EL (cell line): Measurements from ENCODE around the gene LDB2.
"Not testable (repeated sequence)": the region's sequence is repeated elsewhere in the genome, so short reads cannot be mapped to it uniquely, and the experiment has no call there.

Experiments used
- DNase-seq: peaks from one replicate; pipeline ENCODE4 v3.0.0-alpha.2; 2016

The LDB2 gene

DNA sequence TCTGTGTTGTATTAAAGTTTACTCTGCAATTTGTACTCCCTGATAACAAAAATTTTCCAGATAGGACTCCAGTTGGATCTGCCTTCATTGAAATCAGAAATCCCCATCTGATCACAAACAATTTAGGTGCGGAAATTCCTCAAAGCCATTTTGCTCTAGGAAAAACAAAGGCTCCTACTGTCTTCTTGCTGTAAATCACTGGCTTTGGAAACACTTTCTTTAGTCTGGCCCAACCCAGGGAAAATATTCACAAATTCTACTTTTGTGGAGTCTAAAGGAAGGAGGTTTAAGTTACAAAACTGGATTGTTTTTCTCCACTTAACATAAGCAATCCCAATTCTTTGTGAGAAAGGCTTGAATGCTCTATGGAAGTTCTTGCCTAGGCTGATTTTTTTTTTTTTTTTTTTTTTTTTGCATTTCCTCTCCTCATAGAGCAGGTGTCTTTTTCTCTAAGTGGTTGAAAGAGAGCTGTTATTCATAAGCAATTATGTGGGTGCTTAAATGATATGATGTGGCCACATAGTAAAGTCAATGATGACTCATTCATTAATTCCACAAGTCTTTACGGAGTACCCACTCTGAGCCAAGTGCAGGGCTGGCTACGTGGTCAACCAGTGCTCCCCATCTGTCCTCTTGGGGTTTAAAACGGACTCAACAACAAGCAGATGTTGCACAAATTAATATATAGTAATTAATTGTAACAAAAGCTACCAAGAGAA lies 261.4 kb downstream of the LDB2 start:
- peak; percentile 32 for DNase-seq

DNA sequence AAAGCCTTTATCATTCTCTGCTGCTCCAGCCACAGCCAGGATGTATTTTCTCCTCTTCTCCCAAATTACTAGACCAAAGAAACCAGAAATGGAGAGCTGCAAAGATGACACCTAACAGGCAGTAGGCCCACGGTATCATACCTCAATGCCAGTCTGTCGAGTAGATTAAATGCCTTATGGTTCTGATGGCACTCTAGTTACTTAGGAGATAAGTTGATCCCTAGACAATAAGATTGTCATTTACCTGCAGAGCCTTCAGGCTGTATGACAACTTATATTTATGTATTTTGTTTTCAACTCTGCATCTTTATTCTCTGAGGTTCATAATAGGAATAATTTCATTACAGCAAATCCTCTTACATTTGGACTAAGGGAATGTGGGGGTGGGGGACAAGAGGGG lies 262.1 kb downstream of the LDB2 start:
- DNase-seq, result no peak

DNA sequence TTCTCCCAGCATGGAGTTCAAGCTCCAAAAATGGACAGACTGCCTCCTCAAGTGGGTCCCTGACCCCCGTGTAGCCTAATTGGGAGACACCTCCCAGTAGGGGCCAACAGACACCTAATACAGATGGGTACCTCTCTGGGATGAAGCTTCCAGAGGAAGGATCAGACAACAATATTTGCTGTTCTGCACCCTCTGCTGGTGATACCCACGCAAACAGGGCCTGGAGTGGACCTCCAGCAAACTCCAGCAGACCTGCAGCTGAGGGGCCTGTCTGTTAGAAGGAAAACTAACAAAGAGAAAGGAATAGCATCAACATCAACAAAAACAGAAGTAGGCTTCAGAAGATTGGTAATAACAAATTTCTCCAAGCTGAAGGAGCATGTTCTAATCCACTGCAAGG lies 269.2 kb downstream of the LDB2 start:
- not testable (repeated sequence) for DNase-seq

DNA sequence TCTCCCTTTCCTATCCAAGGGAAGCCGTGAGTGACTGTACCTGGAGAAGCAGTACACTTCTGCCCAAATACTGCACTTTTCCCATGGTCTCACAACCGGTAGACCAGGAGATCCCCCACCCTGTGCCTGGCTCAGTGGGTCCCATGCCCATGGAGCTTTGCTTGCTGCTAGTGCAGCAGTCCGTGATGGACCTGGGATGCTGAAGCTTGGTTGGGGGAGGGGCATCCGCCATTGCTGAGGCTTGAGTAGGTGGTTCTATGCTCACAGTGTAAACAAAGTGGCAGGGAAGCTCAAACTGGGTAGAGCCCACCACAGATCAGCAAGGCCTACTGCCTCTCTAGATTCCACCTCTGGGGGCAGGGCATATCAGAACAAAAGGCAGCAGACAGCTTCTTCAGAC lies 269.6 kb downstream of the LDB2 start:
- not testable (repeated sequence) for DNase-seq

DNA sequence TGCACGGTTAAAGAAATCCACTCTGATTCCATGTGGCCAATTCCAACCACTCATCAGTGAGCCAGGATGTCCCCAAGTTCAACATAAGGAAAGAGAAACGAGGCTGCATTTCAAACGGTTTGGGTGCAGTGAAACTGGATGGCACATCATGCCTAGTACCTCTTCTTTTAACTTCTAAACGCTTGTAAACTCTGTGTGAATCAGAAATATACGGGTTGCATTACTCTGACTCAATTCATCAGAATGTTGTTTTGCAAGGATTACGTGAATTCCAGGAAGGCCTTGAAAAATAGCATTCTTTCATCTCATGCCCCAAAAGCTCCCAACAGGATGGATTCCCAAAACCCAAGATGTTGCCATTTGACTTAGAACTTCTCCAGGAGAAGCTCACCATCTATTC lies 270.4 kb downstream of the LDB2 start:
- peak; percentile 93 for DNase-seq

DNA sequence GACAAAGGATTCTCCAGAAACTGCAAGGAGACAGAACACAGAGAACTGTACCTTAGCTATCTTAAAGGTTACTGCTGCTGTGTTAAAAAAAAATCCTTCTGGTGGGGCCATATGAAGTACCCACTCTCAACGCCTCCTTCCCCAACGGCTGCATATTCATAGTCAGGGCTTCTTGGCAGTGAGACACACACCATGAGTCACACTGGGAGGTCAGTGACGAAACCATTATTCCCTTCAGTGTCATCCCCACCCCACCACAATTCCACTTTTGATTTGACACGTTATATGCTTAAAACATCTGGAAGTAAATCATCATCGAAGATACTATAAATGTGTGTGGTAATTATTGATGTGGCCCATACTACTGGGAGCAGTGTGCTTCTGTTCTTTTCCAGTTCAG lies 271.5 kb downstream of the LDB2 start:
- DNase-seq, result peak; percentile 94

DNA sequence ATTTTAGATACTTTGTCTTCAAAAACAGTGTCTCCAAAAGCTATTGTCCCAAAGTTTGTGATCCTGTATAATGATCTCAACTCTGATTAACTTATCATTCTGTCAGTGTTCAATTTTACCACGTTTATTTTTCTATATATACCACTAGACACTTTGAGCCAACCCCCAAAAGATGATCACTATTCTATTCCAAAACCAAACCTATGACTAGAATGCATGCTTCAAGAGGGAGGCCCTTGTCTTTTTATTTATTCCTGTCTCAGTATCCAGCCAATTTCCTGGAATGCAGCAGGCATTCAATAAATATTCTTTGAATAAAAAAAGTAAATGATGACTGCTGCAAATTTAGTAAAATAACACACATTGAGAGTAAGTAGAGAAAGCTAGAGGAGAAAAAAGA lies 275.6 kb downstream of the LDB2 start:
- DNase-seq, result no peak

DNA sequence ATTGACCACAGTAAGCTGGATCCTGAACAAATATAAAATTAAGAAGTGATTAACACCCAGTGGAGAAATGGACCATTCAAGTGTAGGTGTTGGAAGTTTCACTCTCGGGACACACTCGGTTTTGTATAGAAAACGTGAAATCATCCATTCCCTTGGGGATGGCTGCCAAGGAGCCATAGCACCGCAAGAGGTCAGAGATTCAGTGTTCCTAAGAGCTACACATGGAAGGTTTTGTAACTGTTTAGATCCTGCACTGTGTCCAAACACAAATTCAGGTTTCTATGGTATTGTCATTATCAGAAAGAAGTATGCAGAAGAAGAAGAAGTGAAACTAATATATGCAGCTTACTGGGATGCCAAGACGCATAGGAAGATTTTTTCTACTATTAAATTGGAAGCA lies 281.0 kb downstream of the LDB2 start:
- DNase-seq, result no peak

DNA sequence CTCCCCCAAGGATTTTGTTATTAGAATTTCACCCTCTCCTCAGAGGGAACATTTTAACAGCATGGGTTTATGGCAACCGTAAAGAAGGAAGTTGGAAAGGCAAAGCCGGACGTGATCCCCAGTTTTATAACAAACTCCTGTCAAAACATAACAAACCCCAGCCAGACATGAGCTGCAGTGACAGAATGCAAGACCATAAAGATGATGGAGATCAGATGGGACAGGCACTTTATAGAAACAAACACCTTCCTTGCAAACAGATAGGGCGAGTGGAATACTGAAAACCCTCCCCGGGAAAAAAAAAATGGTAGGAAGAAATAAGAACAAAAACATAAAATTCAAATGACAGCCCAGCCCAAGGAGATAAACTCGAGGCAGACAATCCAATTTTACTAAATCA lies 281.4 kb downstream of the LDB2 start:
- DNase-seq, result no peak

DNA sequence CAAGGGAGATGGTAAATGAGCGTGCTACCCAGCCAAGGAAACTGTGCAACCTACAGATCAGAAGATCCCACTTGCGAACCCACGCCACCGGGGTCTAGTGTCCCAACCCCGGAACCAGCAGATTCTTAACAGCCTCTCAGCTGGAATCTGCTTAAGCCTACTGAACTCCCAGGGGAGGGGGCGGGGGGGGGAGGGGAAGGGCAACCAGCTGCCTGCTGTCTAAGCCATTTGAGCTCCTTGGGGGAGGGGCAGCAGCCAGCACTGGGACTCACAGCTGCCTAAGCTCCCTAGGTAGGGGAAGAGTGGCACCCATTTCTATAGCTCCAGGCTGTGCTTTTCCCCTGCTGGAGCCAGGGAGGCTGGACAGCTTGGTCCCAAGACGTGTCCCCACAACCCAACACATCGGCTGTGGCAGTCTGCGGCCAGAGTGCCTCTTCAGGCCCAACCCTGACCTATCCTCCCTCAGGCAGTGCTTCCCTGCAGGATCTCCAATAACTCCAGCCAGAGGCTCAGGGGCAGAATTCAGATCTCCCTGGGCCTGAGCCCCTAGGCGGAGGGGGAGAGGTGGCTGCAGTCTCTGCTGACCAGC lies 289.2 kb downstream of the LDB2 start:
- no peak for DNase-seq

DNA sequence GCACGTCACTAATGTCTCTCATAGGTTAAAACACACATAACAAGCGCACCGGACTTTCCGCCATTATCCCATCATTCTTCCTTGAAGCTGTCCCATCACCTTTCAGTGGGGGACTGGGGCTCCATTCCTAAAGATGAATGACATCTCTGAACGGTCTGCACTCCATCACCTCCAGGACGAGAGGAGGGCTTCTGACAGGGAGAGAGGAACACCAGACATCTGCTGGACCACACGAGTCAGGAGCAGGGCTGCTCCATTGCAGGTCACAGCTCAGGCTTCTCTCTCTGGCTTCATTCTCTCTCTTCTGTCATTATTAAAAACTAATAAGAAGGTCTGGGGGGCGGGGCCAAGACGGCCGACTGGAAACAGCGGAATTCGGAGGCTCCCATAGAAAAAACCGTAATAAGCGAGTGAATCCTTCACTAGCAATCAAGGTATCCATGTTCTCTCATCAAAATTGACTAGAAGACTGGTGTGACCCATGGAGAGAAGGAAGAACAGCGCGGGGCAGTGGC lies 289.8 kb downstream of the LDB2 start:
- no peak for DNase-seq

DNA sequence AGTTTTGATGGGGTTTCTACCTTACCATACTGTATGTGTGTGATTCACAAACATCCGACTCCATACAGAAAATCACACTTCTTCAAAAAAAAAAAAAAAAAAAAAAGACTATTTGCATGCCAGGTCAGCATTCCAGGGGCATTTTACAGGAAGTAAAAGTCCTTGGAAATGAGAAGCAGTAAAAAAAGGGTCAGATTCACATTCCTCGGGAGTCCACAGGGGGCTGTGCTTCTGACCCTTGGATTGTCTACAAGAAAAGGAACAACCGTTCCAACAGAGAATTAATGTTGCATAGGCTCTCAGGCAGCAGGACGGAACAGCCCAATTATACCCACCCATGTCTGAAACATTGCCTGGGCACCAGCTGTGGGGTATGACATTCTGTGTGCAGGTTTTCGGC lies 290.3 kb downstream of the LDB2 start:
- peak; percentile 62 for DNase-seq

DNA sequence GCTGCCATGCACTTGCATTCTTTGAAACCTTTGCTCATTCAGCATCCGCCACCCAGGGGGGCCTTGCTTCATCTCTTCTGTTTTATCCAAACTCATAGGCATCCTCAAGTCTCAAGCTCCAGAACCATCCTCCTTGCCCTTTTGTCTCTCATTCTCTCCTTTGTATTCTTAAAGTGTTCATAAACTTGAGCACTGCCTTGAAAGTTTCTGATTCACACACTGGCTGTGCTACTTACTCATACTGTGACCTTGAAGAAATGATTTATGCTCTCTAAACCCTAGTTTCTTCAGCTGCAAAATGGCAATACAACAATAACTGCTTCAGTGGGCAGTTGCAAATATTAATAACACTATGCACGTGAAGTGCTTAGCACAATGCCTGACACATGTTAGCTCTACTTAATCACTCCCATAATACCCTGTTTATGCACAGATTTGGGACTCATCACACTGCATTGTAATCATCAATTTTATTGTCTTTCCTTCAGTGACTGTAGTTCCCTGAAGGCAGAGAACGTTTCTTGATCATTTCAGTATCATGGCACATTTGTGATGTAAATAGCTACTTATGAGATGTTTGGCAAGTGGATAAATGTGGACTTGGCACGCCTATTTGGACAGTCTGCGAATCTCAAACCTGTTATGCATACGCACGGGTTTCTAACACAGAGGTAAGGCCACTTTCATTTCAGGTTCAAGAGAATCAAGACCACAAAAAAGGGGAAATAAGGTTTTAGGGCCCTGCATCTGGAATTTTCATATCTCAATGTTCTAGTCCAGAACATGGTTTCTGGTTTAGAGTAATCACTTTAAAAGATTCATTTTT lies 291.0 kb downstream of the LDB2 start:
- DNase-seq, result peak; percentile 9

DNA sequence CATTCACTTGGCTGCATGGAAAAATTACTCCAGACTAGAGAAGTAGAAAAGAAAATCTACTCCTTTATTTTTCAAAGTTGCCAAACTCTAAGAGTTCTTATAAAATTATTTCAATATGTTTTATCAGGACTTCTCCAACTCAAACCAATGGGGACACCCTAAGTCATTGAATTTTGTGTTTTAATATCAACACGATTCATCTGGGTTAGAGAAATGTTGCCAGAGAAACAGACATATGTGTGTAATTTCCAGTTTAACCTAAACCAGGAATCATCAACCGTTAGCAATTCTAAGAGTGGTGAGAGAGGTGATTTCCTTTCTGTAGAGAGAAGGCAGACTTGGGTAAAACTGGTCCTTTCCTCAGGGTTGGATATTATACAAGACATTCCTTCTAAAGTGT lies 291.8 kb downstream of the LDB2 start:
- no peak for DNase-seq

DNA sequence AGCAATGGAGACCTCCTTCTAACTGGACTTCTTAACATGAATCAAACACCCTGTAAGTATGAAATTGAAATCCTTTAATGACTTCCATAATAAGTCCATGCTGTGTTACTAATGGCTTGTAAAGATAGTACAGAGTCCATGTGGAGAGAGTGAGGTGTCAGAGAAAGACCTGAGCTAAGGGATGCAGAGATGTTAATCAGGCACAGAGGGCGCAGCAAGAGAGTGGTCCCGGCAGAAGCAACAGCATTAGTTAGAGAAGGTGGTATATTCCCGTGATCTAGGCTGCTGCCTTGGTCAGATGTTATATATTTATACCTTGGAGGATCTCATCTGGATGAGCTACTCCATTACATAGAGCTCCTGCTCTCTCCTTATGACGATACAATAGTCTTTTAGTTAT lies 295.3 kb downstream of the LDB2 start:
- no peak for DNase-seq

DNA sequence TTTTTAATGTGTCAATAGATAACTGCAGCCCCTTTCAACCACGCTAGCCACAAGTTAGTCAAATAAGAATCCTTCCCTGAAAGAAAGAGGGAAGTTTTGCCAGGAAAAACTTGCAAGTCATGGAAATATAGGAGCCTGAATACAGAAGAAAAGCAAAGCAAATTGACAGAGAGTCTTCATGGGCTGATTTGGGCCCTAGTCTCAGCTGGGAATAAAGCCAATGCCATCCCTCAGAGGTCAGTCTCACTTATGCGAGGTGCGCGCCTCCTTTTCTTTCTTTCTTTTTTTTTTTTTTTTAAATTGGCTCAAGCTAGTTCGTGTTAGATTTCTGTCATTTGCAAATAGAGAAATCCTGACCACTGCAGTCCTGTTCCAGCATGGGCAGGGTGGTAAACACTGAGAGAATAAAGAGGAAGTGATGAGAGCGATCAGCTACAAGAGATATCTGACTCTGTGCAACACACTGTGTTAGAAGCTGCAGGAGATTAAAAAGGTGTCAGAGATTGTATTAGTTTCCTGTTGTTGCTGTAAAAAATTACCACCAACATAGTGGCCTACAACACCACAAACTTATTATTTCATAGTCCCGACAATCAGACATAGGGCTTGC lies 299.7 kb downstream of the LDB2 start:
- no peak for DNase-seq

DNA sequence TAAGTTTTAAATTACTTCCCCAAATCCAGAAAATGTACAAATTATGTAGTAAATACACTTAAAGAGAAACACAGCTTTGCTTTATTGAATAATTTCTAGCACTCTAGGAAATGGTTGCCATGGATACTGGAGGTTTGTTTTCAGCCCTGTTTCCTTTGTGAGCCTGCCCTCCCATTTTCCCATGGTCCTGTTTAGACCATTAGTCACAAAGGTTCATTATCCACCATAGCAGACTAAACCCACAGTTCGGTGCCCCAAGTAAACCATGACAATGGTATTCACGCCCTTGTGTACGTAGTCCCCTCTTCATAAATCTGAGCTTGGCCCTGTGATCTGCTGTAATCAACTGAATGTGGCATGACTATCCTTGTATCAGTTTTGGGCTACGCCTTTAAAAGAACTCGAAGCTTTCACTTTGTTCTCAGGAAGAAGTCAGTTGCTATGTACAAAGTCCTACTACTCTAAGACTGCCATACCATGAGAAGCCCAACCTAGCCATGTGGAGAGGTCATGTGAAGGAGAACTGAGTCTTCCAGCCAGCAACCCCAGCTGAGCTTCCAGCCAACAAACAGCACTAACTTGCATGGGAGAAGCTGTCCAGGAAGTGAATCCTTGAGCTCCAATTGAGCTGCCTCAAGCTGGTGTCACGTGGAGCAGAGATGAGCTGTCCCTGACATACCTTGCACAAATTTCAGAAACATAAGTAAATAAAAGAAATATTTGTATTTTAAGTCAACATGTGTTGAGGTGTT lies 300.4 kb downstream of the LDB2 start:
- DNase-seq, result peak; percentile 46

DNA sequence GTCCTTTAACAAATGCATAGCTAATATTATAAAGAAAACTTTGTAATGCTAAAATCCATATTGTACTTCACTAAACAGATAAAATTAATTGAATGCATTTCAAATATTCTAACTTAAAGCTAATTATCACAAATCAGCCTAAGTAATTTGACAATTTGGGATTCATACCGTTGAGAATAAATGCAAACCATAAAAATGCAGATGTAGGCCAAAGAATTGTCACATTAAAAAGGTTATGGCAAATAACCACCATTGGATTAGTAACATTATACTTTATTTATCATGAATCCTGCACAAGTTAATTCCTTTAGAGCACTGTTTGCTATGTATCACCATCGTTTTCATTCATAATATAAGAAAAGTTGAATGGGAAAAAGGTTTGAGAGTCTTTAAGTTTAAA lies 301.0 kb downstream of the LDB2 start:
- DNase-seq, result no peak

DNA sequence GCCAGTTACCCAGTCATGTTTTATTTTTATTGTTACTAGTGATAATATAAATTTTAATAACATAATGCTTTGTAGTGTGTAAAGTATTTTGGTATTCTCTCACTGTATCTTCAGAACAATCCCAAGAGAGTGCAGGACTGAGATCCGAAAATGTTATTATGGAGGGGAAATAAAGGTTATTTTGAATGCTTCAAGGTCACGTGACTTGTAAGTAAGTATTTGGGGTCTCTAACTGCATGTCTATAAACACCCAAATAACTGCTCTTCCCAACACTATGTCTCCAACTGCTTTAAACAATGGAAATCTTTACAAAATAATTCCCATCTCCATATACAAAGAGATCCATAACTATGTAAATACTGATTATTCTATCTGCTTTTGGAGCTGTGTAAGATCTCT lies 302.2 kb downstream of the LDB2 start:
- no peak for DNase-seq

DNA sequence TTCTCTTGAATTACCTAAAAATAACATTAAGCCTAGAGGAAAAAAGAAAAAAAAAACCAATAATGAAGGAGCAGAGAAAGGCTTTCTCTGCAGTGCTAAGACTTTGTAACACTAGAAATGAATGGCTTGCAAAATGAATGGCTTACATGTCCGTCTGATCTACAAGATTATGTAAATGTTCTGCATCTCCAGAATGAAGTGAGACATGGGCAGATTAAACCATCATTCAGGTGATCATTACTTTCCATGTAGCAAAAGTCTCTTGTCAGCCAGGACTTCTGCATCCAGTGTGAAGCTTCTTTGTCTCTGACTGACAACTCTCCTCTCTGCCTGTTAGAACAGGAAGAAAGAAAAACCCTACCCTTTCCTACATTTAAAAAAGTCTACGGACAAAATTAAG lies 304.3 kb downstream of the LDB2 start:
- no peak for DNase-seq

DNA sequence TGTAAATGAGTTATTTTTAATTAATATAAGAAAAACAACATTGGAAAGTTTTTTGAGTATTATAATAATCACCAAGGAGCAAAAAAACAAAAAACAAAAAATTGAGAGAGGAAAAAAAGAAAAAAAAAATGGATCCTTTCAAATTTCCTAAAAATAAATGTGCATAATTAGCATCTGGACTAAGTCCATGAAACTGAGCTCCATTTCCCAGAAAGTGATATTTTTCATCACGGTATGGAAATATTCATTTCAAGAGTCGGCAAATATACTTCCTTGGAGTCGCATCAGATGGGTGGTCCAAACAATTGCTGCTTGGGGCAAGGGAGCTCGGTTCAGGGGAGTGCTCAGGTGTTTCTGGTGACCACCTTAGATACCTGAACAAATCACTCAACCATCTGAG lies 305.1 kb downstream of the LDB2 start:
- no peak for DNase-seq

DNA sequence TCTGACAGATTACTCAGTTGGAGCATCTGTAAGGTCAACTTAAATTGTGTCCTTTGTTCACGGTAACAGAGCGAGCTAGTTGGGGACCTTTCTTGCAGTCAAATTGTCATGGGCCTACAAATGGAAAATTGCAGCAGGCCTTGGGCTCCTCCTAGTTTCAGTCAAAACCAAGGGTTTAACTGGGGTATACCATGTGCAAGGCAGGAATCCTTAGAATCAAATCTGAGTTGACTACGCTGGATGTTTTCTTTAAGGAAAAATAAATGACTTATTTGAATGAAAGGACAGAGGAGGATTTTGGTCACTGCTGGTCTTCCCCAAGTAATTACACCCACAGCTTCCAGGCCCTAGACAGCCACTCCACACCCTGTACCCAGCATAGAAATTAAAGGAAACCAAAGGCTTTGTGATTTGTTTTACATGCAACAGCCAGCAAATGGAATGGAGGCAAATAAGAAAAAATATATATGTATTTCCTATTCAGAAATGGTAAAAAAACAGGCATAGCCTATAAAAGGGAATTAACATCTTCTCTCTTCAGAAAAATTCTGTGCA lies 307.1 kb downstream of the LDB2 start:
- DNase-seq, result no peak
